PFSK-1 (cell line): ENCODE data around the gene OR5H6.

Experiments
- SIN3A ChIP-seq: IDR thresholded peaks from 2 replicates; pipeline ENCODE4 v1.6.1; 2012; ENCODE audit warnings: mild to moderate bottlenecking, low read length, moderate library complexity, borderline replicate concordance; ENCODE audit not compliant: insufficient read depth
- TAF1 ChIP-seq: IDR thresholded peaks from 2 replicates; pipeline ENCODE4 v1.6.1; 2012; ENCODE audit warnings: low read length, control low read depth, borderline replicate concordance; ENCODE audit not compliant: insufficient read depth

GRCh38 chr3:98233468-98233867 is 30.6 kb upstream of the OR5H6 start:
- TF ChIP-seq TAF1 (no peak), SIN3A (no peak)
